ENCODE measurements around the gene MCC.

MCC gene

GRCh38 chr5:113337515-113338415 lies 150.5 kb downstream of the MCC start:
- no peaks in the 10 kb centered on the region for H3K36me3 ChIP-seq
- no peaks in the 10 kb centered on the region for H3K27me3 ChIP-seq
- H3K9me3 ChIP-seq: no peaks in the 10 kb centered on the region
- H4K20me1 ChIP-seq: no peaks in the 10 kb centered on the region
- TF ChIP-seq Cebpa-rat (IDR thresholded peaks at IDR 0.05): no peak
- H3K4me3 ChIP-seq: no peak overlapping the region
- H3K9ac ChIP-seq: no peak overlapping the region
- no peak overlapping the region for H3K4me2 ChIP-seq
- H3K4me1 ChIP-seq: peaks cover 14% of the 10 kb centered on the region; the same call in 1 of the 2 replicates
- H3K27ac ChIP-seq: no peak overlapping the region

GRCh38 chr5:113336975-113337374 lies 151.3 kb downstream of the MCC start:
- no peak overlapping the region for H3K4me3 ChIP-seq
- H3K27me3 ChIP-seq: no peaks in the 10 kb centered on the region

GRCh38 chr5:113333411-113333810 lies 154.8 kb downstream of the MCC start:
- no peak overlapping the region for H3K4me2 ChIP-seq
- no peak for TF ChIP-seq Cebpa-rat (IDR thresholded peaks at IDR 0.05)
- no peaks in the 10 kb centered on the region for H4K20me1 ChIP-seq
- H3K9ac ChIP-seq: no peak overlapping the region
- no peaks in the 10 kb centered on the region for H3K9me3 ChIP-seq
- no peaks in the 10 kb centered on the region for H3K27me3 ChIP-seq
- H3K36me3 ChIP-seq: no peaks in the 10 kb centered on the region
- no peak overlapping the region for H3K4me3 ChIP-seq
- H3K4me1 ChIP-seq: peaks cover 18% of the 10 kb centered on the region
- H3K27ac ChIP-seq: no peak overlapping the region

More at GRCh38 chr5:113336975-113337374, 151.3 kb downstream of the MCC start:
- Histone ChIP-seq H4K20me1 (no peaks in the 10 kb centered on the region), H3K9me3 (no peaks in the 10 kb centered on the region), H3K4me1 (peaks cover 14% of the 10 kb centered on the region; the same call in 1 of the 2 replicates), H3K27ac (no peak overlapping the region), H3K4me2 (no peak overlapping the region), H3K36me3 (no peaks in the 10 kb centered on the region), H3K9ac (no peak overlapping the region)
- TF ChIP-seq Cebpa-rat (IDR thresholded peaks at IDR 0.05): no peak

GRCh38 chr5:113331209-113331551 lies 157.1 kb downstream of the MCC start:
- H3K4me3 ChIP-seq: no peak overlapping the region

GRCh38 chr5:113330533-113331208 lies 157.6 kb downstream of the MCC start:
- Histone ChIP-seq H3K4me2 (peak overlapping the region; percentile 33), H3K36me3 (no peaks in the 10 kb centered on the region), H3K27ac (no peak overlapping the region), H3K4me1 (peaks cover 18% of the 10 kb centered on the region), H3K4me3 (no peak overlapping the region), H4K20me1 (no peaks in the 10 kb centered on the region), H3K9ac (no peak overlapping the region), H3K9me3 (no peaks in the 10 kb centered on the region), H3K27me3 (no peaks in the 10 kb centered on the region)
- TF ChIP-seq Cebpa-rat (IDR thresholded peaks at IDR 0.05): no peak

More at GRCh38 chr5:113331209-113331551, 157.1 kb downstream of the MCC start:
- Histone ChIP-seq H3K9me3 (no peaks in the 10 kb centered on the region), H3K27me3 (no peaks in the 10 kb centered on the region), H3K4me2 (peak overlapping the region; percentile 33), H3K27ac (no peak overlapping the region), H3K4me1 (peaks cover 18% of the 10 kb centered on the region), H4K20me1 (no peaks in the 10 kb centered on the region), H3K36me3 (no peaks in the 10 kb centered on the region), H3K9ac (no peak overlapping the region)
- no peak for TF ChIP-seq Cebpa-rat (IDR thresholded peaks at IDR 0.05)

- Histone ChIP-seq H3K9me3 (no peaks in the 10 kb centered on the region), H3K4me3 (no peak overlapping the region), H3K27me3 (no peaks in the 10 kb centered on the region), H3K9ac (no peak overlapping the region), H4K20me1 (no peaks in the 10 kb centered on the region), H3K4me2 (peak overlapping the region; percentile 33), H3K27ac (no peak overlapping the region), H3K36me3 (no peaks in the 10 kb centered on the region), H3K4me1 (peaks cover 16% of the 10 kb centered on the region)
- TF ChIP-seq Cebpa-rat (IDR thresholded peaks at IDR 0.05): no peak
Measured at GRCh38 chr5:113329981-113330380, 158.3 kb downstream of the MCC start.

- Histone ChIP-seq H3K9ac (no peak overlapping the region), H3K4me1 (peaks cover 9% of the 10 kb centered on the region), H3K27ac (no peak overlapping the region), H3K27me3 (no peaks in the 10 kb centered on the region), H4K20me1 (no peaks in the 10 kb centered on the region), H3K9me3 (no peaks in the 10 kb centered on the region), H3K4me2 (no peak overlapping the region), H3K36me3 (no peaks in the 10 kb centered on the region), H3K4me3 (no peak overlapping the region)
- TF ChIP-seq Cebpa-rat (IDR thresholded peaks at IDR 0.05): no peak
Measured at GRCh38 chr5:113325054-113325453, 163.2 kb downstream of the MCC start.

GRCh38 chr5:113321276-113321675 lies 167.0 kb downstream of the MCC start:
- no peaks in the 10 kb centered on the region for H3K27me3 ChIP-seq
- H3K4me3 ChIP-seq: no peak overlapping the region
- TF ChIP-seq Cebpa-rat (IDR thresholded peaks at IDR 0.05): no peak
- no peak overlapping the region for H3K9ac ChIP-seq
- peak overlapping the region; percentile 41; the same call in 1 of the 2 replicates for H3K4me2 ChIP-seq
- H3K9me3 ChIP-seq: no peaks in the 10 kb centered on the region
- no peak overlapping the region for H3K27ac ChIP-seq
- H3K36me3 ChIP-seq: no peaks in the 10 kb centered on the region
- H3K4me1 ChIP-seq: peaks cover 9% of the 10 kb centered on the region
- H4K20me1 ChIP-seq: no peaks in the 10 kb centered on the region

- TF ChIP-seq Cebpa-rat (IDR thresholded peaks at IDR 0.05): no peak
- Histone ChIP-seq H3K27ac (no peak overlapping the region), H3K27me3 (no peaks in the 10 kb centered on the region)
Measured at GRCh38 chr5:113320273-113320780, 167.9 kb downstream of the MCC start.

More at GRCh38 chr5:113320273-113320780, 167.9 kb downstream of the MCC start:
- no peak overlapping the region for H3K4me3 ChIP-seq
- H4K20me1 ChIP-seq: no peaks in the 10 kb centered on the region
- no peaks in the 10 kb centered on the region for H3K36me3 ChIP-seq
- H3K9ac ChIP-seq: no peak overlapping the region
- no peaks in the 10 kb centered on the region for H3K9me3 ChIP-seq
- H3K4me1 ChIP-seq: peaks cover 9% of the 10 kb centered on the region
- no peak overlapping the region for H3K4me2 ChIP-seq

Data from BLaER1 (cell line).